ENCODE results near the gene HES3. TPM values are rescaled to one million over a fixed set of nuclear protein-coding genes. Genes with fewer than 3 reads are reported as not detected.

The HES3 gene
- total and polyA plus RNA-seq, 2 of the 4 experiments (the other 2 are of a cell fraction) = not detected

DNA sequence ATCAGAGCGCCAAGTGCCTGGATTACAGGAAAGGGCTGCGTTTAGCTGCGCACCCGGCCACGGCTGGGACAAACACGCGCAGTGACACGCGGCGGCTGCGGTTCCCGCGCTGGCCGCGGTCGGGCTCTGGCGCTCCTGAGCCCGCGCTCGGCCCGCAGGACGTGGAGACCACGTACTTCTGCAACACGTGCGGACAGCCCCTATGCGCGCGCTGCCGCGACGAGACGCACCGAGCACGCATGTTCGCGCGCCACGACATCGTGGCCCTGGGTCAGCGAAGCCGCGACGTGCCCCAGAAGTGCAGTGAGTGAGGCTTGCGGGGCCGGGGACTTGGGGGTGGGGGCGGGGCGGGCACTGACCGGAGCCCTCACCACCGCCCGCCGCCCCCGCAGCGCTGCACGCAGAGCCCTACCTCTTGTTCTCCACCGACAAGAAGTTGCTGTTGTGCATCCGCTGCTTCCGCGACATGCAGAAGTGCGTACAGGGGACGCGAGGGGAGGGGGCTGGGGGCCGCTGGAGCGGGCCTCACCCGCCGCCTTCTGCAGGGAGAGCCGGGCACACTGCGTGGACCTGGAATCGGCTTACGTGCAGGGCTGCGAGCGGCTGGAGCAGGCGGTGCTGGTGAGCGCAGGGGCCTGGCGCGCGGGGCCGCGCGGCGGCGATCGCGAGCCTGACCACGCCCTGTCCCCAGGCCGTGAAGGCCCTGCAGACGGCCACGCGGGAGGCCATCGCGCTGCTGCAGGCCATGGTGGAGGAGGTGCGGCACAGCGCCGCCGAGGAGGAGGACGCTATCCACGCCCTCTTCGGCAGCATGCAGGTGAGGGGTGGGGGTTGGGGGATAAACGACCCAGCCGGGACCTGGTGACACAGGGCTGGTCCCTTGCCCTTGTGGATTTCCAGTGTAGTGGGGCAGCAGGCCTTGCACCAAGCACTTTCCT, 35.0 kb upstream of the HES3 start:
- H3K4me1 ChIP-seq (ENCODE audit: control insufficient read depth, insufficient read depth, low read length) = peaks cover 7% of the 10 kb centered on the region; the same call in 1 of the 2 replicates
- DNase-seq (peak; percentile 42), ATAC-seq (ENCODE audit: low read depth) (peak; percentile 63)
- ChIA-PET CTCF (interaction anchor here (1.0 kb wide), 1 partner anchor 15 kb away, joined by 3 read pairs; no protein-coding TSS in a partner anchor), POLR2A (ENCODE audit: unreplicated experiment) (no interaction called here)
- H3K14ac ChIP-seq (replicated peaks; ENCODE audit: low read depth, low read length) = no peak overlapping the region
- H3K18ac ChIP-seq (ENCODE audit: low read depth, low read length) = no peak overlapping the region
- TF ChIP-seq FOS (IDR thresholded peaks at IDR 0.05; ENCODE audit: low read depth, low read length) (no peak), ELK1 (IDR thresholded peaks at IDR 0.05; ENCODE audit: borderline replicate concordance, low read depth, low read length) (no peak), CTCF (conservative IDR thresholded peaks at IDR 0.05; ENCODE audit: low read depth, low read length) (peak; percentile 49), MAFK (IDR thresholded peaks at IDR 0.05; ENCODE audit: low read depth, low read length) (no peak), BHLHE40 (IDR thresholded peaks at IDR 0.05; ENCODE audit: low read depth, low read length) (peak; percentile 67; the same call in 1 of the 2 replicates), USF2 (IDR thresholded peaks at IDR 0.05; ENCODE audit: low read depth, low read length) (peak; percentile 34; the same call in 1 of the 2 replicates), RAD21 (IDR thresholded peaks at IDR 0.05; ENCODE audit: low read length) (peak; percentile 31), MXI1 (IDR thresholded peaks at IDR 0.05; ENCODE audit: borderline replicate concordance, low read depth, low read length) (peak; percentile 61; the same call in 1 of the 2 replicates)
- no peaks in the 10 kb centered on the region; the same call in 1 of the 2 replicates for H3K27me3 ChIP-seq (ENCODE audit: control insufficient read depth, insufficient read depth, low read length)
- H3K9me3 ChIP-seq (ENCODE audit: control insufficient read depth, insufficient read depth, low read length) = no peaks in the 10 kb centered on the region
- H3K36me3 ChIP-seq (ENCODE audit: control insufficient read depth, insufficient read depth, low read length) = no peaks in the 10 kb centered on the region
- peak overlapping the region; percentile 86 for H3K4me2 ChIP-seq (ENCODE audit: low read depth, low read length)
- 0 out of 2 replicates have a peak overlapping the region, but pooled peaks have one; percentile 18 for H3K9ac ChIP-seq (ENCODE audit: low read depth, low read length)
- no TSS peak for BruUV-seq (replicated peaks)
- H3K27ac ChIP-seq (ENCODE audit: insufficient read depth, low read length) = no peak overlapping the region
- peak overlapping the region; percentile 94 for H2AK9ac ChIP-seq (replicated peaks; ENCODE audit: low read depth, low read length, poor library complexity)
- H3K23ac ChIP-seq (ENCODE audit: low read depth, low read length) = no peak overlapping the region
- H4K5ac ChIP-seq (ENCODE audit: low read depth, low read length) = peak overlapping the region; percentile 56
- no peaks in the 10 kb centered on the region; a peak in 1 of 4 replicates for H3K79me1 ChIP-seq (ENCODE audit: low read depth in 1 of 2, low read length in 2 of 2)
- in situ Hi-C loops (cut with MboI; ENCODE audit: low sequenced_read_pairs) (no loop called here), intact Hi-C loops (cut with micrococcal nuclease) (no loop called here), dilution Hi-C loops (cut with HindIII; ENCODE audit: low sequenced_read_pairs, unreplicated experiment) (no loop called here)
- 7% methylated on average over 57 of the region's 99 CpGs; no CpG with 5 or more reads in 1 of the 2 experiments for WGBS, 2 experiments (ENCODE audit: extremely low coverage in 2 of 2, insufficient read length in 1 of 2)
- peak overlapping the region; percentile 92 for H2AFZ ChIP-seq (replicated peaks; ENCODE audit: low read length, poor library complexity)
- peak overlapping the region; percentile 65; the same call in 1 of the 2 replicates for H3K4ac ChIP-seq (ENCODE audit: low read depth, low read length)
- H4K8ac ChIP-seq (ENCODE audit: low read depth in 2 of 2, low read length in 2 of 2) = peak overlapping the region; percentile 71 to 79; a peak in 2 of 4 replicates
- H3K56ac ChIP-seq (ENCODE audit: extremely low read depth, insufficient read depth, low read length) = no peak overlapping the region
- H2BK5ac ChIP-seq (ENCODE audit: low read depth, low read length, poor library complexity, severe bottlenecking) = no peak overlapping the region
- no peak overlapping the region for H2BK120ac ChIP-seq (ENCODE audit: low read depth, low read length)
- no peak overlapping the region for H2BK20ac ChIP-seq (ENCODE audit: low read depth, low read length)
- H4K91ac ChIP-seq (ENCODE audit: insufficient read depth, low read depth, low read length) = 0 out of 2 replicates have a peak overlapping the region, but pooled peaks have one; percentile 21
- no peaks in the 10 kb centered on the region; the same call in 1 of the 2 replicates for H4K20me1 ChIP-seq (ENCODE audit: insufficient read depth, low read length)
- H2AK5ac ChIP-seq (ENCODE audit: low read depth, low read length) = peak overlapping the region; percentile 62; the same call in 1 of the 2 replicates
- H2BK15ac ChIP-seq (ENCODE audit: low read depth, low read length) = no peak overlapping the region
- peak overlapping the region; percentile 49 for H3K4me3 ChIP-seq (ENCODE audit: insufficient read depth, low read depth, low read length)
- H3K9me1 ChIP-seq (ENCODE audit: insufficient read depth, low read length) = peaks cover 4% of the 10 kb centered on the region

Measured in IMR-90 (cell line).